Neuronal stem cell (in vitro differentiated cells): ENCODE measurements around the gene SLC9A9.

Experiments
- DNase-seq: peaks from one replicate; pipeline ENCODE4 v3.0.0-alpha.2; 2013; ENCODE audit warnings: low spot score
- H2AFZ ChIP-seq: one replicate; pipeline ENCODE4 v1.6.1; 2013; ENCODE audit warnings: mild to moderate bottlenecking, low read length, inconsistent platforms
- H2AK5ac ChIP-seq: 2 replicates; pipeline ENCODE4 v1.6.1; 2013; ENCODE audit warnings: low read depth, mild to moderate bottlenecking, inconsistent platforms, low read length, moderate library complexity, mixed read lengths
- H2BK120ac ChIP-seq: 2 replicates; pipeline ENCODE4 v1.6.1; 2013; ENCODE audit warnings: low read depth, mild to moderate bottlenecking, inconsistent platforms, low read length, moderate library complexity, mixed read lengths
- H2BK12ac ChIP-seq: one replicate; pipeline ENCODE4 v1.6.1; 2013; ENCODE audit warnings: low read length, inconsistent platforms
- H2BK15ac ChIP-seq: 2 replicates; pipeline ENCODE4 v1.6.1; 2013; ENCODE audit warnings: mild to moderate bottlenecking, low read length, inconsistent platforms, mixed read lengths
- H2BK5ac ChIP-seq: one replicate; pipeline ENCODE4 v1.6.1; 2013; ENCODE audit warnings: inconsistent platforms, mild to moderate bottlenecking, low read length, moderate library complexity
- H3K14ac ChIP-seq: one replicate; pipeline ENCODE4 v1.6.1; 2013; ENCODE audit warnings: low read length, inconsistent platforms
- H3K18ac ChIP-seq: 2 replicates; pipeline ENCODE4 v1.6.1; 2013; ENCODE audit warnings: low read length, inconsistent platforms
- H3K23ac ChIP-seq: 2 replicates; pipeline ENCODE4 v1.6.1; 2013; ENCODE audit warnings: low read depth, mild to moderate bottlenecking, mixed read lengths, low read length, inconsistent platforms; ENCODE audit not compliant: poor library complexity
- H3K27ac ChIP-seq: replicated peaks from 3 replicates; pipeline ENCODE4 v1.5.1; 2013; ENCODE audit warnings: low read length, inconsistent platforms
- H3K27me3 ChIP-seq, 3 experiments: 2 replicates each; pipeline ENCODE4 v1.6.1; 2013; ENCODE audit warnings: low read length in 3 of 3, mild to moderate bottlenecking in 2 of 3, inconsistent platforms in 1 of 3, low read depth in 1 of 3, mixed read lengths in 1 of 3, moderate library complexity in 1 of 3; ENCODE audit not compliant: control insufficient read depth in 3 of 3, insufficient read depth in 3 of 3
- H3K36me3 ChIP-seq, 2 donors: replicated peaks in 1 of 2; 2 replicates each; pipeline ENCODE4 v1.6.1; 2013; ENCODE audit warnings: low read length in 2 of 2; ENCODE audit not compliant: control insufficient read depth in 2 of 2, insufficient read depth in 2 of 2
- H3K4ac ChIP-seq: 2 replicates; pipeline ENCODE4 v1.6.1; 2013; ENCODE audit warnings: inconsistent platforms, mild to moderate bottlenecking, low read length, moderate library complexity
- H3K4me1 ChIP-seq, 2 donors: 1 replicate in 1 of 2; 2 replicates in 1 of 2; pipeline ENCODE4 v1.6.1; 2013; ENCODE audit warnings: low read length in 2 of 2, low read depth in 1 of 2; ENCODE audit not compliant: control insufficient read depth in 2 of 2, insufficient read depth in 1 of 2
- H3K4me2 ChIP-seq: one replicate; pipeline ENCODE4 v1.6.1; 2013; ENCODE audit warnings: mild to moderate bottlenecking, low read length, inconsistent platforms; ENCODE audit not compliant: insufficient read depth, poor library complexity, severe bottlenecking
- H3K4me3 ChIP-seq, 2 donors: 2 replicates each; pipeline ENCODE4 v1.5.1; 2013; ENCODE audit warnings: low read length in 2 of 2, mild to moderate bottlenecking in 2 of 2, inconsistent platforms in 1 of 2, moderate library complexity in 1 of 2
- H3K79me1 ChIP-seq: one replicate; pipeline ENCODE4 v1.6.1; 2013; ENCODE audit warnings: low read depth, mild to moderate bottlenecking, inconsistent platforms, low read length, moderate library complexity
- H3K9ac ChIP-seq: one replicate; pipeline ENCODE4 v1.6.1; 2013; ENCODE audit warnings: mild to moderate bottlenecking, low read depth, low read length, inconsistent platforms; ENCODE audit not compliant: poor library complexity
- H3K9me3 ChIP-seq, 2 donors: replicated peaks in 1 of 2; 2 replicates each; pipeline versions ENCODE3 to v1.6.1; 2013; ENCODE audit warnings: low read length in 2 of 2, mild to moderate bottlenecking in 2 of 2, inconsistent platforms in 1 of 2, low read depth in 1 of 2, mixed read lengths in 1 of 2, moderate library complexity in 1 of 2; ENCODE audit not compliant: control insufficient read depth in 2 of 2, insufficient read depth in 1 of 2
- H4K8ac ChIP-seq: one replicate; pipeline ENCODE4 v1.6.1; 2013; ENCODE audit warnings: low read depth, mild to moderate bottlenecking, inconsistent platforms, low read length, moderate library complexity
- H4K91ac ChIP-seq: one replicate; pipeline ENCODE4 v1.6.1; 2013; ENCODE audit warnings: low read length, low read depth, mild to moderate bottlenecking, inconsistent platforms; ENCODE audit not compliant: poor library complexity
- WGBS, 2 donors: extraction: QIAGEN DNeasy Blood & Tissue Kit; methylation state at CpG; one replicate each; pipeline ENCODE4 v1.1.7; 2013; ENCODE audit warnings: missing lambda C conversion rate in 2 of 2, mixed read lengths in 1 of 2; ENCODE audit not compliant: insufficient read length in 2 of 2, insufficient replicate concordance in 1 of 2; ENCODE audit errors: extremely low coverage in 2 of 2; 5-methylcytosine and 5-hydroxymethylcytosine counted together

Gene SLC9A9

DNA sequence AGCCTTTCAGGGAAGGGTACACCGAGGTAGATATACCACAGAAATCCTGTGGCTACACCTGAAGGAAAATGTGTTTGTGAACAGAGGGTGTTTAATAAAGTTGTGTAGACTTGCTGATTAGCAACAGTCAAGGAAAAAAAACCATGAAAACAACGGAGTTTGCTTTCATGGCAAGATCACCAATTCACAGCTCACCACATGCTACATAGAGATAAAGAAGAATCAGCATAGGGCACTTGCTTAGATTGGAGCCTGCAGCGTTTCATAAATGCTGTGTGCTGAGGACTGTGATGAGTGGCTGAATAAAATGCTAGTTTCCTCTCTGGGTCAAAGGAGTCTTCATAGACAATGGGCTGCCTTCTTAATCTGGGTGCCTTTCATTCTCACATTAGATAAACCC is 257.6 kb downstream of the SLC9A9 start:
- Histone ChIP-seq H4K8ac (no peak overlapping the region), H2BK12ac (no peak overlapping the region), H3K9me3 (peaks cover 0 to 1% of the 10 kb centered on the region in 2 donors), H2BK15ac (no peak overlapping the region), H3K9ac (no peak overlapping the region), H3K27me3 (no peaks in the 10 kb centered on the region), H3K79me1 (no peaks in the 10 kb centered on the region), H2AFZ (peak overlapping the region; percentile 51), H3K14ac (no peak overlapping the region), H3K27ac (no peak overlapping the region), H3K23ac (no peak overlapping the region), H4K91ac (no peak overlapping the region), H3K4me3 (no peak overlapping the region), H3K36me3 (no peaks in the 10 kb centered on the region), H2BK5ac (no peak overlapping the region), H2AK5ac (no peak overlapping the region), H2BK120ac (no peak overlapping the region), H3K4me1 (peaks cover 5 to 6% of the 10 kb centered on the region in 2 donors), H3K18ac (no peak overlapping the region), H3K4ac (no peak overlapping the region), H3K4me2 (no peak overlapping the region)
- DNase-seq, result no peak
- WGBS, 2 donors, result no CpG with 5 or more reads among the region's 3 CpGs

DNA sequence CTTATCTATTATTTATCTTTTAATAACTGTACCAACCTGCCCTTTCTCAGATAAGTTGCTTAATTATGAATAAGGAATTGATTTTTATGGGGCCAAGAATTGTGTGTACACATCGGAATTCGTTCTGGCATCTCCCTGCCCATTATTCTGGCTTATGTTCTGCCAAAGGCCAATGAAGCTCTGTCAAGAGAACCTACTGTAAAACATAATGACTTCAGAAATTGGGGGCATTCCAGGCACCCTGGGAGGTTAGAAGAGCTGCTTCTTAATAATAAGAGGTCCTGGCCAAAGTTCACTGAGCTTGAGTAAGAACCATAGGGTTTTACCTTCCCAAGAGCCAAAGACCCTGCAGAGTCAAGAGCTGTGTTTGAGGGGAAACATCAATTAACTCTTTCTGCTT is 261.7 kb downstream of the SLC9A9 start:
- Histone ChIP-seq H3K27ac (no peak overlapping the region), H3K4me2 (no peak overlapping the region), H3K9ac (no peak overlapping the region), H2BK120ac (no peak overlapping the region), H3K9me3 (no peaks in the 10 kb centered on the region), H3K36me3 (no peaks in the 10 kb centered on the region), H2BK12ac (no peak overlapping the region), H4K91ac (no peak overlapping the region), H2AK5ac (no peak overlapping the region), H3K14ac (no peak overlapping the region), H3K23ac (no peak overlapping the region), H3K4ac (no peak overlapping the region), H2AFZ (no peak overlapping the region), H3K79me1 (no peaks in the 10 kb centered on the region), H2BK5ac (no peak overlapping the region), H3K4me1 (peaks cover 6 to 7% of the 10 kb centered on the region in 2 donors), H2BK15ac (no peak overlapping the region), H3K4me3 (no peak overlapping the region), H3K18ac (no peak overlapping the region), H4K8ac (no peak overlapping the region), H3K27me3 (no peaks in the 10 kb centered on the region)
- no CpG with 5 or more reads among the region's 2 CpGs for WGBS, 2 donors
- DNase-seq, result no peak

DNA sequence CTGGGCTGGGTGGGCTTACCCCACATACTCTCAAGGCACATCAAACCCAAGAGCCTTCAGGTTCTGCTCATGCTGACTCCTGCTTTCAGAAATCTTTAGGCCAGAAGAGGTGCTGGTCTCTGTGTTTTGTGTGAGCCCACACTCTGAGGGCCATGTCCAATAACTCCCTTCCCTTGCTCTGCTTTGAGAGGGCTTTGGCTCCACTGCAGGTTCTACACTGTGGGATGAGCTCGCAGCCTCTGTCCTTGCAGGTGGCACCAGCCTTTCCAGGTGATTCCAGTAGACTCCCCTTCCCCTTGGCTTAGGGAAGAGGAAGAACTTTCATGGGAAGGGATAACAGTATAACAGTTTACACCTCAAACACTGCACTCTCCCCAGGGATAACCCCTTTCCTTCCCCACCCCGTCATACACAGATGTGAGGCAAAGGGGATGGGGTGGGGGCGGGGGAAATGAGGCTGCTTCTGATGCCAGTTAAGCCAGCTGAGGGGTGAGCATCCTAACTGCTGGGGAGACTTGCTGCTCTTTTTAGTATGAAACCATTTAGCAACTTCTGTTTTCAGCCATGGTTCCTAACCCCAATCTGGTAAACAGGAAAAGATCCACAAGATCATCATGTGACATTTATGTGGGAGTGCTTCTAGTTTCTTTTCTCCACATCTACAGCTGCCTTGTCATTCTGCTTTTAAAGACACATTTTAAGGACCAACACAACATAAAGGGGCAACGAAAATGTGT is 262.4 kb downstream of the SLC9A9 start:
- no peak overlapping the region for H2AK5ac ChIP-seq
- no peak overlapping the region for H4K8ac ChIP-seq
- no peak overlapping the region for H3K4ac ChIP-seq
- H3K36me3 ChIP-seq, result no peaks in the 10 kb centered on the region
- H2AFZ ChIP-seq, result no peak overlapping the region
- H3K23ac ChIP-seq, result no peak overlapping the region
- H3K4me1 ChIP-seq, result peaks cover 4 to 6% of the 10 kb centered on the region in 2 donors
- no peak overlapping the region for H3K27ac ChIP-seq
- H3K27me3 ChIP-seq, result no peaks in the 10 kb centered on the region
- no peak for DNase-seq
- no peak overlapping the region for H2BK15ac ChIP-seq
- no peak overlapping the region for H2BK5ac ChIP-seq
- no peaks in the 10 kb centered on the region for H3K79me1 ChIP-seq
- no peak overlapping the region for H3K18ac ChIP-seq
- no peak overlapping the region for H3K4me2 ChIP-seq
- no CpG with 5 or more reads among the region's 4 CpGs for WGBS, 2 donors
- H4K91ac ChIP-seq, result no peak overlapping the region
- H2BK120ac ChIP-seq, result no peak overlapping the region
- H3K9ac ChIP-seq, result no peak overlapping the region
- no peaks in the 10 kb centered on the region for H3K9me3 ChIP-seq
- H3K4me3 ChIP-seq, result no peak overlapping the region
- H3K14ac ChIP-seq, result no peak overlapping the region
- no peak overlapping the region for H2BK12ac ChIP-seq

DNA sequence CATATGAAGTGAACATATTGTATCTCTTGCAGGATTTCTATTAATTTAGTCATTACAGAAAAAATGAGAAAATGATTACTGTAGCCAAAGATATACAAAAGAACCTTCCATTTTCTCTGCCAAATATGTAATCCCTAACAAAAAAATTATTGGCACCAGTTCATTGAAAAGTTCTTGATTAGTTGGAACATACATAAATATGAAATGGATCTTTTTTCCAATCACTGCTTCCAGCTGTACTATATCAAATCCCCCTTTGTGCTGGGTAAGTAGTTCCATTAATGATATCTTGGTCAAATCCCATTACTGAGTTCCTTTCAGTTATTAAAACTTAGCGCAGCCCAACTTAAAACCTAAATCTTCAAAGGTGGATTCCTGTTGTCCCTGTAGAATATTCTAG is 263.8 kb downstream of the SLC9A9 start:
- no CpG with 5 or more reads among the region's 1 CpG for WGBS, 2 donors
- H4K8ac ChIP-seq, result no peak overlapping the region
- H3K4me2 ChIP-seq, result no peak overlapping the region
- H3K36me3 ChIP-seq, result no peaks in the 10 kb centered on the region
- no peak overlapping the region for H2AFZ ChIP-seq
- no peak for DNase-seq
- H2AK5ac ChIP-seq, result no peak overlapping the region
- H3K4ac ChIP-seq, result no peak overlapping the region
- no peak overlapping the region for H3K14ac ChIP-seq
- H2BK120ac ChIP-seq, result no peak overlapping the region
- H3K4me3 ChIP-seq, result no peak overlapping the region
- H3K9me3 ChIP-seq, result no peaks in the 10 kb centered on the region
- no peaks in the 10 kb centered on the region for H3K27me3 ChIP-seq
- H4K91ac ChIP-seq, result no peak overlapping the region
- H2BK12ac ChIP-seq, result no peak overlapping the region
- H2BK15ac ChIP-seq, result no peak overlapping the region
- no peak overlapping the region for H3K9ac ChIP-seq
- no peak overlapping the region for H3K23ac ChIP-seq
- no peak overlapping the region for H3K18ac ChIP-seq
- no peak overlapping the region for H2BK5ac ChIP-seq
- no peaks in the 10 kb centered on the region for H3K79me1 ChIP-seq
- no peak overlapping the region for H3K27ac ChIP-seq
- peaks cover 4% of the 10 kb centered on the region in 2 donors for H3K4me1 ChIP-seq
